ENCODE measurements around the gene ETV6.
A peak's percentile ranks its signal among the peaks of the same experiment; 100 is the strongest.
"Not testable (repeated sequence)": the region's sequence is repeated elsewhere in the genome, so short reads cannot be mapped to it uniquely, and the experiment has no call there.

Gene ETV6

DNA sequence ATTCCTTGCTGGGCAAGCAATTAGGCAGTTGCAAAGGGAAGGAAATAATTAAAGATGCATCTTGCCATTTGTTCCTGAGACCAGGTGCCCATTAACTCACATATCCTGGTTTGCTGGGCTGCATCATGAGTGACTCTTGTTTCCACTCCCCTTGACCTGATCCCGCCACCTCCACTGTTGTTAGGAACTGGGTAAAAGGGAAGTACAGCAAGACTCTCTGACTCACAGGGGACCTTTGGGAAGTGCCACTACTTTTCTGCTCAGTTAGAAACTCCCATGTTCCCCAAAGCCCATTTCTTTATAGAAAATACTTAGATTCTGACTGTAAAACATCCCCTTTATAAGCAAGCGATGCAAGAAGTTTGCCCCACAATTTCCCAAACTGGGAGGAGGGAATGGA is 235.2 kb downstream of the ETV6 start:
- peak; percentile 86 for DNase-seq (ENCODE audit: low spot score)

GRCh38 chr12:11885261-11886038 is 236.0 kb downstream of the ETV6 start:
- peak; percentile 88 for DNase-seq (ENCODE audit: low spot score)

DNA sequence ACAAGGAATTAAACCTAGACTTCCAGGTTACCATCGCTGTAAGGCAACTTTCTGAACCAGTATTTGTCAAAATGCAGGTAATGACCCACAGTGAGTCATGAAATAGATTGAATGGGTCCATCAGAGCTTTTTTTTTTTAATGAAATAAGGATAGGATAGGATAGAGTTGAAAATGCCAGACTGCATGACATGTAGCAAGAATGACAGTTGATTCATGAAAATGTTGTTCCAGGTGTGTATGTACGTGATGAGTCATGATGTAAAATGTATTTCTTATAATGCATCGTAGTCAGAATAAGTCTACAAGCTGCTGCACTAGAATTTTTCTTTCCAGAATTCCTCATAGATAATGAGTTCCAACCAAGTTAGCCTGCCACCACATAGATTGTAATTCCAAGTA is 236.9 kb downstream of the ETV6 start:
- DNase-seq (ENCODE audit: low spot score) = no peak

DNA sequence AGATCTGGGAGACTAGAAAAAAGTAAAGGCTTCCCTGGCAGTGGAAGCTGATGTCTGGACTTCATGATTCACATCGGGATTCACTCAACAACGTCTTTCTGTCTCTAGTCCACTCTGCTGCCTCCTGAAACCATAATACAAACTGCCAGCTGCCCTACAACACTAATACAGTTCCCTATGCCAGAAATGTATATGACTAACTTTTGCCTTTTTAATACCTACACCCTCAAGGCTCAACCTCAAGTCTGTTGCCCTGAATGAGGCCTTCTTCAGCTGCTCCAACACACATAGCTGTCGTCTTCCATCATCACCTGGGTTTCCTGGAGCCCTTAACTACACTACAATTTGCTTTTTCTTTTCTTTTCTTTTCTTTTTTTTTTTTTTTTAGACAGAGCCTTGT is 238.6 kb downstream of the ETV6 start:
- no peak for DNase-seq (ENCODE audit: low spot score)

DNA sequence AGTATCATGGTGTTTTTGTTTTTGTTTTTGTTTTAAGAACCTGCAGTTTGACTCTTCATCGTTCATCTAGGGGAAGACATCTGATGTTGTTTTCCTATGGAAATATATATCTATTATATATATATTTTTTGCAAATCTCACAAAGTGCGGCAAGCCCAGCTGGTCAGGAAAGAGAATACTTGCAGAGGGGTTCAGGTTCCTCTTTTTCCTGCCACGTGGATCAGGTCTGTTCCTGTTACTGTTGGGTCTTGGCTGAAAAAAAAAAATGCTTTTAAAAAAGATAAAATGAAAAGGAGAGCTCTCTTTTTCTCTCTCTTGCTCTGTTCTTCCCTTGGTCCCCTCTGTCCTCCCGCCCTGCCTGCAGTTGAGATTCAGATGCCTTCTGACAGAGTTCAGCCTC is 241.9 kb downstream of the ETV6 start:
- DNase-seq (ENCODE audit: low spot score) = no peak

DNA sequence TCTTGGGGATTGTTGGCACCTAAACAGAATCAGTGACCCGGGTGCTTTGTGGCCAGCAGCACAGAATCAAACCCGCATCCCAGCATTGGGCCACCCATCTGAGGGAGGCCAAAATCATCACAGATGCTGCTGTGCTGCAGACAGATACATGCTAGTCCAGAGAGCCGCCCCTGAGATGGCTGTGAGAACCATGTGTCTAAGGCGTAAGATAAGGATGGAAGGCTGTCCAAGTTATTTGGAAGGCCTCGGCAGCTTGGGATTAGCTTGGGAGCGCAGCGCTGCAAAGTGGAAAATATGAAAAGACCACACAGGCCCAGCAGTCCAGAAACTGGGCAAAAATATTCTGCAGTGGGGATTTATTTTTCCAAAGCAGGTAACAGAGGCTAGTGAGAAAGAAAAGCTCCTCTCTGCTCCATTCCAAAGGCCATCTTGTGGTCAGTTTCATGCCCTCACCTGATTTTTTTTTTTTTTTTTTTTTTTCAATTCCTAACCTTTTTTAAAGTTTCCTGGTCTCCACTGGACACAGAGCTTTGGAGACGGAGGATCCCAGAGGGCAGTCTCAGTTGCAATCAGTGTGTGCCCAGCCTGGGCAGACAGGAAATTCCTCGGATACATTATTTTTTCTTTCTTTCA is 242.4 kb downstream of the ETV6 start:
- no peak for DNase-seq (ENCODE audit: low spot score)

DNA sequence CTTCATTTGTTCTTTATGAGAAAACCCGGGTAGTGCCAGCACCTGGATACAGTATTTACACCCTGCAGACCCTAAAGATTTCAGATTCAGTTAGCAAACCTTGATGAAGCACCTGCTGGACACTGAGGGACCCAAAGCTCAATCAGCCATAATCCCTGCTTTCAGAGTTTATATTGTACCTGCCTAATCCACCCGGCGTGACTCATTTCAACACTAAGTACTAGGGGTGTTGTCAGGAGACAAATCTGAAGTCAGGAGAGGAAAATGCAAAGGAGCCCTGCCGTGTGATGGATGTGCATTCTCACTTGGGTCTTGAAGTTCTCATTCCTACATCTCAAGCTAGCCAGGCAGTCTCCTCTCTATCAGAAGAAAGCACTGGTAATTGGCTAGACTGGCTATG is 244.5 kb downstream of the ETV6 start:
- DNase-seq (ENCODE audit: low spot score) = no peak

GRCh38 chr12:11894890-11895289 is 245.4 kb downstream of the ETV6 start:
- no peak for DNase-seq (ENCODE audit: low spot score)

DNA sequence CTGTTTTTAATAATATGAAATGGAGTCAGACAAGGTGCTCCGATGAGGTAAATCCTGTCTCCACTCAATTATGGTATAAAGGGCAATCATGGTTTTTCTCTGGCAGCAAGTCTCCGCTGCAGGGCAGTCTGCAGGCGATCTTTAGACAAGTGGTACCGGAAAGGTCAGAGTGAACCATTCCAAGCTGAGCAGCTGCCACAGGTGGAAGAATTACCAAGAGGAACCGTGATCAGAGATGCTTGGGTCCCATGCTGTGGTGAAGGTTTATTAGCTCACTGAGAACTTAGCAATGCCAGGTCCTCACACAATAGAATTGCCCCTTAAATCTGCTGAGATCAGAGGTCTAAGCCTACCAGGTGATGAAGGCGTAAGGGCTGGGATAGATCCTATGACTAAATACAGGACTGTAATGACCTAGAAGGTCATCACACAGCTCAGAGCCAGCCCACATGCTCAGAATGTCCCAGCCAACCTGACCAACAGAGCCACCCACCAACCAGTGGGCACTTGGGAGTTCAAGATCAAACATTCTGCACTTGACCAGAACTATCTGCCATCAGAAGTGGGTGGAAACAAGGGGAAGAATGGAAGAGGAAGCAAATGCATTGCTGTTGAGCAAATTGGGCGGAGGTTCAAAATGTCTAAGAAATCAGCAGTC is 246.1 kb downstream of the ETV6 start:
- no peak for DNase-seq (ENCODE audit: low spot score)

DNA sequence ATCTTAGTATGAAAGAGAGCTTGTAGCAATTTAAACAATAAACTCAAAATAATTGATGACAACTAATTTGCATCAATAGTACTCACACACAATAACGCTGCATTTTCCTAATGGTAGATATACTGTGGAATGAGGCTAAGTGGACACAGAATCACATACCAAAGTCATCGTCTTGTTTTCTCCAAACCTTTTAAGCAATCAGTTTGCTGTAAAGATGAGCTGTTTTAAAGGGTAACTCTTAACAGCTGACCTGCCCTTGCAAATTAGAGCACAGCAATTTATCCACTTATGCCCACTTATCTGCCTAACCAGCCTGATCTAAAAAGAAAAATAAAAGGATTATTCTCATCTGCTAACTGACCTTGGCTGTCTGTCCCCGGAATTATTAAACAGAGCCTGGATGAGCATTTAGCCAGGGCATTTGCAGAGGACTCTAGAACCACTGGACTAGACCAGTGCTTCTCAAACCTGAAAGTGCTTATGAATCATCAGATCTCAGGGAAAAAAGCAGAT is 247.0 kb downstream of the ETV6 start:
- no peak for DNase-seq (ENCODE audit: low spot score)

DNA sequence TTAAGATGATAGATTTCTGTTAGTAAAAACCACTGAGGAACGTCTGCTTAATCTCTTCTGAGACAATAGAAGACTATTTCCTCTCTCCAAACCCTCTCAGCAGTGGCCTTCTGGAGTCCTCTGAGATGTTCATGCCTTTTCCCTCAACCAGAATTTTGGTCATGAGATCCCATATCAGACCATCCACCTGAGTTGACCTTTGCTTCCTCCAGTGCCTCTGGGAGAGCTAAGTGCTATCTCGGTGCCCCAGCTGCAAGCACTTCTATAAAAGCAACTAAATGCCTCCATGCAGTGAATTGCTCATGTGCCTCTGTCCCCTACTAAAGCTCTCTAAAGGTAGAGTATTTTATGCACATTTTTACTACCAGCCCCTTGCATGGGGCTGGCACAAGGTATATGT is 248.4 kb downstream of the ETV6 start:
- DNase-seq (ENCODE audit: low spot score) = no peak

GRCh38 chr12:11901701-11902524 is 252.4 kb downstream of the ETV6 start:
- DNase-seq (ENCODE audit: low spot score) = no peak

- no peak for DNase-seq (ENCODE audit: low spot score)
Measured at GRCh38 chr12:11902525-11902875, 253.0 kb downstream of the ETV6 start.

- DNase-seq (ENCODE audit: low spot score) = no peak
Measured at GRCh38 chr12:11904124-11904523, 254.7 kb downstream of the ETV6 start.

- DNase-seq (ENCODE audit: low spot score) = no peak
Measured at GRCh38 chr12:11905534-11905933, 256.1 kb downstream of the ETV6 start.

GRCh38 chr12:11906286-11906935 is 256.9 kb downstream of the ETV6 start:
- no peak for DNase-seq (ENCODE audit: low spot score)

- DNase-seq (ENCODE audit: low spot score) = no peak
Measured at GRCh38 chr12:11907625-11908024, 258.2 kb downstream of the ETV6 start.

GRCh38 chr12:11909406-11909805 is 259.9 kb downstream of the ETV6 start:
- DNase-seq (ENCODE audit: low spot score) = not testable (repeated sequence)

DNA sequence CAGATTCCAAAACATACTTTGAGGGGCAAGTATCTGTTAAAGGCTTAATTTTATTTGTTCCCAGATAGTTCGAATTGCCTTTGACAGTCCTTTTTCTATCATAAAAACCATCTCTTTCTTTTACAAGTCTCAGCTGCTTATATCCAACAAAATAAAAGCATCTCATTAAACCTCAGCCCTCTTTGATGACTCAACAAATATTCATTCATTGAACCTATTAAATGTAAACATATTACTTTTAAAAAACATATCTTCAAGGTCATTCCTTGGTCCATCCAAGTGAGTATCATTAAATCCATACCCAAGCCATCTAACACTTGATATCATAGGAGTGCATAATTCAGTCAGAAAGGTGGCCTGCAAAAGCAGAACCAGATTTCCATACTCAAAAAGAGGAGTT is 266.6 kb downstream of the ETV6 start:
- DNase-seq (ENCODE audit: low spot score) = no peak

DNA sequence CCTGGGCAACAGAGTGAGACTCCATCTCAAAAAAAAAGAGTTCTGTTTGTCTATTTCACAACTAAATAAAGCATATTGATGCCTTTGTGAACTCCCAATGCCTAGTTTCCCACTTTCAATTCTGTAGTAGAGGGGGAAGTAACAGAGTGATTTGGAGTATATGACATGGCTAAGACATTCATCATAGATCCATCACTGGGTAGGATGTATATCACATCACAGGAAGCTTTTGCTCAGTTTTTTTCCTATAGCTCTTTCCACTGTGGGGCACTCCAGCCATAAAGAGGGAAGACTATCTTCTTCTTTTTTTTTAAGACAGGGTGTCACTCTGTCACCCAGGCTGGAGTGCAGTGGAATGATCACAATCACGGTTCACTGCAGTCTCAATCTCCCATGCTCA is 267.3 kb downstream of the ETV6 start:
- DNase-seq (ENCODE audit: low spot score) = no peak

- no peak for DNase-seq (ENCODE audit: low spot score)
Measured at GRCh38 chr12:11917501-11917900, 268.0 kb downstream of the ETV6 start.

DNA sequence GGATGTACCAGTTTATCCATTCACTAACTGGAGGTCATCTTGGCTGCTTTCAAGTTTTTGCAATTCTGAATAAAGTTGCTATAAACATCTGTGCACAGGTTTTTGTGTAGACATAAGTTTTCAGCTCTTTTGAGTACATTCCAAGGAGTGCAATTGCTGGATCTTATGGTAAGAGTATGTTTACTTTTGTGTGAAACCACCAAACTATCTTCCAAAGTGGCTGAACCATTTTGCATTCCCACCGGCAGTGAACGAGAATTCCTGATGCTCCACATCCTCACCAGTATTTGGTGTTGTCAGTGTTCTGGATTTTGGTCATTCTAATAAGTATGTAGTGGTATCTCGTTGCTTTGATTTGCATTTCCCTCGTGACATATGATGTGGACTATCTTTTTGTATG is 270.8 kb downstream of the ETV6 start:
- DNase-seq (ENCODE audit: low spot score) = no peak
